Transverse colon (tissue), 4 donors: Measurements from ENCODE around the gene AGBL4. TPM values are rescaled to one million over a fixed set of nuclear protein-coding genes. Genes with fewer than 3 reads are reported as not detected.

ENCODE experiments used
- DNase-seq: peaks from one replicate; pipeline ENCODE4 v3.0.0-alpha.2; 2019
- H3K27ac ChIP-seq, 4 donors: fragments of 200-600 bp; sonication (generic); 2 replicates each; pipeline ENCODE4 v1.5.1; 2016 to 2018; ENCODE audit warnings: inconsistent platforms in 4 of 4
- H3K27me3 ChIP-seq: fragments of 200-600 bp; sonication (generic); 2 replicates; pipeline ENCODE4 v1.5.1; 2017; ENCODE audit warnings: inconsistent platforms
- H3K36me3 ChIP-seq, 4 donors: fragments of 200-600 bp; sonication (generic); 2 replicates each; pipeline ENCODE4 v1.5.1; 2017 to 2019; ENCODE audit warnings: inconsistent platforms in 4 of 4
- H3K4me1 ChIP-seq, 4 donors: fragments of 200-600 bp; sonication (generic); 2 replicates each; pipeline ENCODE4 v1.5.1; 2017 to 2020; ENCODE audit warnings: inconsistent platforms in 4 of 4
- H3K4me3 ChIP-seq, 4 donors: fragments of 200-600 bp; sonication (generic); 1 replicate in 1 of 4; 2 replicates in 3 of 4; pipeline versions ENCODE4 v1.5.1 to v1.6.1; 2017 to 2019; ENCODE audit warnings: inconsistent platforms in 4 of 4
- H3K9me3 ChIP-seq, 2 donors: fragments of 200-600 bp; sonication (generic); 2 replicates each; pipeline ENCODE4 v1.5.1; 2017 to 2019; ENCODE audit warnings: inconsistent platforms in 2 of 2
- CTCF ChIP-seq, 5 experiments: fragments of 200-600 bp in 3 of 5; fragments of 450-650 bp in 2 of 5; sonication (generic) in 3 of 5; IDR thresholded peaks; 1 replicate in 2 of 5; 2 replicates in 3 of 5; pipeline ENCODE4 v1.5.1; 2016 to 2017; ENCODE audit warnings: antibody characterized with exemption in 5 of 5, inconsistent platforms in 3 of 5, mild to moderate bottlenecking in 2 of 5, moderate library complexity in 1 of 5
- EP300 ChIP-seq: sonication (generic); formaldehyde crosslinking; IDR thresholded peaks from one replicate; pipeline ENCODE4 v1.6.1; 2017; ENCODE audit warnings: antibody characterized with exemption, low read depth
- POLR2A ChIP-seq: fragments of 450-650 bp; IDR thresholded peaks from one replicate; pipeline ENCODE4 v1.6.1; 2016; ENCODE audit warnings: antibody characterized with exemption, mild to moderate bottlenecking, moderate library complexity
- POLR2AphosphoS5 ChIP-seq, 3 donors: sonication (generic); formaldehyde crosslinking; IDR thresholded peaks; one replicate each; pipeline ENCODE4 v1.6.1; 2016; ENCODE audit warnings: antibody characterized with exemption in 3 of 3
- WGBS, 2 donors: methylation state at CpG; one replicate each; pipeline ENCODE4 v1.1.5; 2018; ENCODE audit warnings: low coverage in 1 of 2; 5-methylcytosine and 5-hydroxymethylcytosine counted together
- in situ Hi-C, 4 donors: fragments of 200-750 bp; cut with MboI; loops; one replicate each; pipeline versions ENCODE4 v1.15.0 to v1.15.1; 2017; ENCODE audit warnings: low sequenced_read_pairs in 3 of 4, low pct_ligation_motif_present in 1 of 4, low pct_unique_long_range_greater_than_20kb in 1 of 4
- intact Hi-C: fragments of 100-400 bp; cut with DNase I; formaldehyde crosslinking; loops from one replicate; pipeline ENCODE4 v1.15.1; 2023; ENCODE audit warnings: low total_unique reads
- total RNA-seq, 4 donors: library from RNA; depleted of rRNA; stranded (reverse); fragments of >200 nt; gene quantifications; one replicate each; pipeline ENCODE4 v1.1.0, GENCODE V29; 2016

AGBL4 gene
- total RNA-seq, 4 donors from 2014 or later = 0.82 TPM; not detected in 3

- in situ Hi-C loops (no loop called here), intact Hi-C loops (no loop called here)
- Histone ChIP-seq H3K27me3 (no peaks in the 10 kb centered on the region), H3K36me3 (no peaks in the 10 kb centered on the region), H3K4me3 (no peak overlapping the region), H3K4me1 (no peaks in the 10 kb centered on the region), H3K27ac (no peak overlapping the region), H3K9me3 (no peaks in the 10 kb centered on the region)
- TF ChIP-seq POLR2A (no peak), CTCF (IDR thresholded peaks at IDR 0.05) (no peak), EP300 (no peak), POLR2AphosphoS5 (IDR thresholded peaks at IDR 0.05) (no peak)
- WGBS, 2 donors = 75 to 83% methylated on average over 2 to 3 of the region's 3 CpGs
- DNase-seq = no peak
Measured at GRCh38 chr1:48844187-48844586, 1179.6 kb downstream of the AGBL4 start.

GRCh38 chr1:48841966-48842365 lies 1181.8 kb downstream of the AGBL4 start:
- intact Hi-C loops (no loop called here), in situ Hi-C loops (no loop called here)
- Histone ChIP-seq H3K36me3 (no peaks in the 10 kb centered on the region), H3K9me3 (no peaks in the 10 kb centered on the region), H3K4me1 (no peaks in the 10 kb centered on the region), H3K4me3 (no peak overlapping the region), H3K27me3 (no peaks in the 10 kb centered on the region), H3K27ac (no peak overlapping the region)
- no peak for TF ChIP-seq EP300
- no peak for TF ChIP-seq POLR2A
- no peak for TF ChIP-seq POLR2AphosphoS5 (IDR thresholded peaks at IDR 0.05)
- no peak for TF ChIP-seq CTCF (IDR thresholded peaks at IDR 0.05)
- DNase-seq = no peak
- 31 to 41% methylated on average over 2 of the region's 2 CpGs for WGBS, 2 donors

- Histone ChIP-seq H3K27me3 (no peaks in the 10 kb centered on the region), H3K9me3 (no peaks in the 10 kb centered on the region), H3K4me3 (no peak overlapping the region), H3K36me3 (no peaks in the 10 kb centered on the region), H3K27ac (no peak overlapping the region), H3K4me1 (no peaks in the 10 kb centered on the region)
- TF ChIP-seq POLR2AphosphoS5 (IDR thresholded peaks at IDR 0.05) (no peak), CTCF (IDR thresholded peaks at IDR 0.05) (no peak)
- in situ Hi-C loops (no loop called here), intact Hi-C loops (no loop called here)
- 33 to 44% methylated on average over 2 to 3 of the region's 3 CpGs for WGBS, 2 donors
- DNase-seq = no peak
Measured at GRCh38 chr1:48841461-48841860, 1182.3 kb downstream of the AGBL4 start.

GRCh38 chr1:48831120-48831978 lies 1192.4 kb downstream of the AGBL4 start:
- H3K36me3 ChIP-seq = no peaks in the 10 kb centered on the region
- H3K4me1 ChIP-seq = no peaks in the 10 kb centered on the region
- 67 to 74% methylated on average over 4 of the region's 4 CpGs for WGBS, 2 donors
- no peak overlapping the region for H3K4me3 ChIP-seq
- intact Hi-C loops (no loop called here), in situ Hi-C loops (no loop called here)
- DNase-seq = no peak
- TF ChIP-seq POLR2AphosphoS5 (IDR thresholded peaks at IDR 0.05) (no peak), EP300 (no peak), POLR2A (no peak), CTCF (IDR thresholded peaks at IDR 0.05) (no peak)
- no peaks in the 10 kb centered on the region for H3K27me3 ChIP-seq
- no peaks in the 10 kb centered on the region for H3K9me3 ChIP-seq
- no peak overlapping the region for H3K27ac ChIP-seq
